GM18498 (cell line): ENCODE measurements around the gene TPD52L2.
A peak's percentile ranks its signal among the peaks of the same experiment; 100 is the strongest.
"Not testable (repeated sequence)": the region's sequence is repeated elsewhere in the genome, so short reads cannot be mapped to it uniquely, and the experiment has no call there.

ENCODE experiments used
- ATAC-seq: cut with Tn5 transposase; IDR thresholded peaks from one replicate; pipeline ENCODE4 v1.9.1; 2021; ENCODE audit warnings: mild to moderate bottlenecking, moderate library complexity; ENCODE audit not compliant: unreplicated experiment

TPD52L2 gene

DNA sequence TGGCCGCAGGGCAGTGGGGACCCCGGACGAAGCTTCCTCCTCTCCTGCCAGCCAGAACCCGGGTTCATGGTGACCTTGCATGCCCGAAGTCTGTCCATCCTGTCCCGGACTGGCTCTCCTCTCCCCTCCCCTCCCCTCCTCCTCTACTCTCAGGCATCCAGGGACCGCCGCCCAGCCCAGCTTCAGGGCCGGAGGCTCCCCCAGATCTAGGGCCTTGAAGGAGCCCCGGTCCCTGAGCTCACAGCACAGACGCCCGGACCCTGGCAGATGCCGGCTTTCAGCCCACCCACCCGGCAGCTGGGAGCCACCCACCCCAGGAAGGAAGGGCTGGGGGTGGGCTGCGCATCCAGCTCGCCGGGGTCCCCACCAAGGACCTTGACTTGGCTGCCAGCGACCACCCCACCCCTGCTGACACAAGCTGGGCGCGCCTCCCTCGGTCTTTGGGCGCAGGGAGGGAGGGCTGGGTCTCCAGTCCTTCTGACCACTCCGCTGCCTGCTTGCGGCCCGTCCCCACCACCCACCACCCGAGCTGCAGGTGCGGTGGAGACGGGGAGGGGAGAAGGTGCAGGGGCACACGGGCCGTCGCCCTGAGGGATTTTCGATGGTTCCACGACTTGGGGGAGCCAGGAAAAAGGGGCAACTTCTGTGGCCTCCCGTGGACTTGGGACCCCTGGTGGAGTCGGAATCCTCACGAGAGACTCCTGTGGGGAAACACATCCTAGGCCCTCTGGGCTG, 9.5 kb upstream of the TPD52L2 start:
- no peak for ATAC-seq

GRCh38 chr20:63856098-63856511, 9.0 kb upstream of the TPD52L2 start:
- no peak for ATAC-seq

DNA sequence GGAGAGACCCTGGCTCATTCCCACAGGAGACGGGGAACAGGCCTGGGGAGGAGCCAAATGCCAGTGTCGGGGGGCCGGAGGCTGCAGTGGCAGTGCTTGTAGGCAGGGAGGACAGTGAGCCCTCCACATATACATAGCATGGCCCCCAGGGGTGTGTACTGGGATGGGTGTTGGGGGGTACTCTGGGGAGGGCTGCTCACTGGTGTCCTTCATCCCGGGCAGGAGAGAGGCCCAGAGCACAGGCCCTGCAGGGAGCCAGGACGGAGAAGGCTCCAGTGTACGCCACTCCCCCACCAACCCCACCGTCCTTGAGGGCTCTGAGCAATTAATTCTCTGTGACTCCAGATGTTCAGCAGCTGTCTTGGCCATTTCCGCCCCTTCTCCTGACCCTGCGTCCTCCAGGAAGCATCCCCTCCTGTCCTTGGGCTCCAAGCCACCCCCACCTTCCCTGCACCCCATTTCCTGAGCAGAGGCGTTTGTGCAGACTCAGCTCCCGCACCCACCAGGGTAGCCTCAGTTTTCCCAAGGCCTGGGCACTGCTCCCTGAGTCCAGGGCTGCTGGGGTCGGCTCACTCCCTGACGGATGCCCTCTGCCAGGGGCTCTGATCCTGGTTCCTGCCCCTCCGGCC, 7.2 kb upstream of the TPD52L2 start:
- no peak for ATAC-seq

DNA sequence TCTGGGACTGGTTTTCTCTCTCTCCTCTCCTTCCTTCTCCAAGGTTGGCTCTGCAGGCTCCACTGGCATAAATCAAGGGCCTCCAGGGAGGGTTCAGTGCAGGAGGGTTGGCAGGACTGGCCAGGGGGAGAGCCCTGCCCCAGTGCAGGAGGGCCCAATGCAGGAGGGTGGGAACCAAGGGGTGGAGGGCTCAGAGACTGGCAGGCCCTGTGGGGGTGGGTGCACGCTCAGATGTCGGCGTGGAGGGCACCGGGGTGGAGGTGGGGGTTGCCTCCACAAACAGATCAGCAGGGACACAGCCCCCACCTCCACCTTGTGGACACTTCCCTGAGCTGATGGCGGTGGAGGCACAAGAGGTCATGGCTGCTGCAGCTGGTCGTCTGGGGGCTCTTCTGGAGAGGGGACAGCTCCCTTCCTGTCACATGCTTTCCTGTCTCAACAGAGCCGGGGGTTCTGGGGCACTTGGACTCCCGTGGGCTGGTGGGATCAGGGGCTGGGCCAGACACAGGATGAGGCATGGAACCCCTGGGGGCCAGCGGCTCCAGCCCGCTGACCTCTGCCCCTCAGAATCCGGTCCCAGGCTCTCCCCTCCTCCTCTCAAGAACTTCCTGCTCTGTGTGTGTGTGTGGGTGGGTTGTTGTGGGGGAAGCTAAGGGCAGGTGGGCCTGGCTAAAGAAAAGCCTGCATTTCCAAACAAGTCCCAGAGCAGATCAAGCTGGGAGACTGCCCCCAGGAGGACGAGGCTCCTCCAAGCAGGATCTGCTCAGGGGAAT, 6.5 kb upstream of the TPD52L2 start:
- no peak for ATAC-seq

DNA sequence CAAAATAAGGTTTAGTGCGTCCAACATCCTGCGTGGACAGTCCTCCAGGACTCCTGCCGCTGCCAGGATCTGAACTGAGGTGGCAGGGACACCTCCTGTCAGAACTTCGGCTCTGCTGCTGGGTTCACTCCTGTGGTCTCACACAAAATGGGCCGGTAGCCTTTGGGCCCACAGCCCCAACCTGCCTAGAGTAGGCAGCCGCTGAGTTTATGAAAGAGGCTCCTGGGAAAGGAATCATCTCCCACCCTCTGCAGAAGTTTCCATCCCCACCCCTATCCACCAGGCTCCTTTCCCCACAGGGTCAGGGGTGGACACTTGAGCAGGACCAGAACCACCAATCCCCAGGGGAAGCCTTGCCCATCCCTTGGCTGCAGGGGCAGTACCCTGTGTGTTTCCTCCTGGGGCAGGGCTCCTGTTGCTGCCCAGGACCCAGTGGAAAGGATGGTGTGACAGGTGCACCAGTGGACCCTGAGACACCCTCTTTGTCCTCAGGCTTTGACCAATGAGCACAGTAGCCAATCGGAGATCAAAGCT, 5.8 kb upstream of the TPD52L2 start:
- ATAC-seq = no peak

DNA sequence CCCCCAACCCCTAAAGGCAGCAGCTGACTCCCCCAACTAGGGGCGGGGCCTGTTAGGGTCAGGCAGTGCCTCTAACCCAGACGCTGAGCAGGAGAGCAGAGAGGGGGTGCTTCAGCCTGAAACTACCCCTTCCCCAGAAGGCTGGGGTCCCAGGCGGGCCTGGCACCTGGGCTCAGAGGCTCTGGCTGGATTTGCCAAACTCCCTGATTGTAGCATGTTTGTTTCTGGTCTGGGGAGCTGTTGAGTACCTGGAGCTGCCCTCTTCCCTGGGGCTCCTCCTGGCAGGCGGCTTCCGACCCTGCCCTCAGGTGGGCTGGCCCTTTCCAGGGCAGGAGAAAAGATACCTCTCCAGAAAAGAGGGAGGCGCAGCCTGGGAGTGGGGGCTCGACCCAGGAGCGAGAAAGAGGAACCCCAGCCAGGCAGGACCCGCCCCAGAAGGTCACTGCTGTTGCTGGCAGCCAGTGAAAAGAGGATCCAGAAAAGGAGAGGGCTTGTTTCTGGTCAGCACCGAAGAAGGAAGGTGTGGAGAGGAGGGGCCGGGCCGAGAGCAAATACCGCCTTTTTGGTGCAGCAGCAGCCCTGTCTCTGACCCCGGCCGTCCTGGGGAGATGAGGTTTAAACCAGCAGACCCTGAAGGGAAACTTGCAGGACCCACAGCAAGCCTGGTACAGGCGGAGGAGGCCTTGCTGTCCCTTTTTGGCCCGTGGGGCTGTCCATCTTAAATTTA, 4.6 kb upstream of the TPD52L2 start:
- ATAC-seq = no peak

GRCh38 chr20:63861365-63861934, 3.6 kb upstream of the TPD52L2 start, which contains the start of gene ABHD16B:
Gene ABHD16B (plus strand): TSS chr20:63861498. CDS start chr20:63861541, 43 bp downstream.
- no peak for ATAC-seq

DNA sequence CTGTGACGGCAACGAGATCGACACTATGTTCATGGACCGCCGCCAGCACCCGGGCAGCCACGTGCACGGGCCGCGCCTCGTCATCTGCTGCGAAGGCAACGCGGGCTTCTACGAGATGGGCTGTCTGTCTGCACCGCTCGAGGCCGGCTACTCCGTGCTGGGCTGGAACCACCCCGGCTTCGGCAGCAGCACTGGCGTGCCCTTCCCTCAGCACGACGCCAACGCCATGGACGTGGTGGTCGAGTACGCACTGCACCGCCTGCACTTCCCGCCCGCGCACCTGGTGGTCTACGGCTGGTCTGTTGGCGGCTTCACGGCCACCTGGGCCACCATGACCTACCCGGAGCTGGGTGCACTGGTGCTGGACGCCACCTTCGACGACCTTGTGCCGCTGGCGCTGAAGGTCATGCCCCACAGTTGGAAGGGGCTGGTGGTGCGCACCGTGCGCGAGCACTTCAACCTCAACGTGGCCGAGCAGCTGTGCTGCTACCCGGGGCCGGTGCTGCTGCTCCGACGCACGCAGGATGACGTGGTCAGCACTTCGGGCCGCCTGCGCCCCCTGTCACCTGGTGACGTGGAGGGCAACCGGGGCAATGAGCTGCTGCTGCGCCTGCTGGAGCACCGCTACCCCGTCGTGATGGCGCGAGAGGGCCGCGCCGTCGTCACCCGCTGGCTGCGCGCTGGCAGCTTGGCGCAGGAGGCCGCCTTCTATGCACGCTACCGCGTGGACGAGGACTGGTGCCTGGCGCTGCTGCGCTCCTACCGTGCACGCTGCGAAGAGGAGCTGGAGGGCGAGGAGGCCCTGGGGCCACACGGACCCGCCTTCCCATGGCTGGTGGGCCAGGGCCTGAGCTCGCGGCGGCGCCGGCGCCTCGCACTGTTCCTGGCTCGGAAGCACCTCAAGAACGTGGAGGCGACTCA, 2.8 kb upstream of the TPD52L2 start:
- ATAC-seq = no peak

GRCh38 chr20:63863021-63863797, 1.9 kb upstream of the TPD52L2 start:
- no peak for ATAC-seq

- ATAC-seq = peak; percentile 69
These were observed 1.1 kb upstream of the TPD52L2 start for GRCh38 chr20:63863798-63864544.

DNA sequence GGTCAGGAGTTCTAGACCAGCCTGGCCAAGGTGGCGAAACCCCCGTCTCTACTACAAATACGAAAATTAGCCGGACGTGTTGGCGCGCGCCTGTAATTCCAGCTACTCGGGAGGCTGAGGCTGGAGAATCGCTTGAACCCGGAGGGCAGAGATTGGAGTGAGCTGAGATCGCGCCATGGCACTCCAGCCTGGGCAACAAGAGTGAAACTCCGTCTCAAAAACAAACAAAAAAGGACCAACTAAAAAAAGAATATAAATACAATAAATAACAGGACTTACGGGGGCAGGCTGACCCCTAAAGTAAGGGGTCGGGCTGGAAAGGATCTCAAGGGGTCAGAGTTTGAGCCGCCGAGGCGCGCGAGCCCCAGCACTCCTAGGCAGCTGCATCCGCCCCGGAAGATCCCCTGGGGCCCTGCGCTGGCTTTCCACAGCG, 509 bp upstream of the TPD52L2 start:
- ATAC-seq = no peak

DNA sequence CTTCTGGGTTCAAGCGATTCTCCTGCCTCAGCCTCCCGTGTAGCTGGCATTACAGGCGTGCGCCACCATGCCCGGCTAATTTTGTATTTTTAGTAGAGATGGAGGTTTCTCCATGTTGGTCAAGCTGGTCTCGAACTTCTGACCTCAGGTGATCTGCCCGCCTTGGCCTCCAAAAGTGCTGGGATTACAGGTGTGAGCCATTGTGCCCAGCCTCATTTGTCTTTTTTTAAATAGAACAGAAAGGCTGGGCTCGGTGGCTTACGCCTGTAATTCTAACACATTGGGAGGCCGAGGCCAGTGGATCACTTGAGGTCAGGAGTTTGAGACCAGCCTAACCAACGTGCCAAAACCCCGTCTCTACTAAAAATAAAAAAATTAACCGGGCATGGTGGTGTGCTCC, 2.0 kb downstream of the TPD52L2 start:
- not testable (repeated sequence) for ATAC-seq

DNA sequence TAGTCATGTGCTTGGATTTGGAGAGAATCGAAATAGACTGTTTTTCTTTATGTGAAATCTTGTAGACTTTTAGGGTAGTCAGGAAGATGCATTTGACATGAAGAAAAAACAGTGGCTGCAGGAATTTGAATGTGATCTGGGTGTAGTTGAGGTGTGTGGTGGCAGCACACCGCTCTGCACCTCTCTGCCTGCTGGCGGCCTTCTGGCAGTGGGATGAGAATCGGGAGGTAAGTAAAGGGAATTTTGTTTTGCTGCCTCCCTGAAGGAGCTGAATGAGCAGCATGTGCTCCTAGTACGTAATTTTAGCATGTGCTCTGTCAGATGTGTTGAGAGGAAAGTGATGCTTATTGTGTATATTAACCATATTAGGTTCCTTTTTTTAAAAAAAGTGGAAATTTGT, 3.2 kb downstream of the TPD52L2 start:
- no peak for ATAC-seq

GRCh38 chr20:63873477-63873971, 8.5 kb downstream of the TPD52L2 start:
- ATAC-seq = no peak

GRCh38 chr20:63874241-63874640, 9.2 kb downstream of the TPD52L2 start:
- not testable (repeated sequence) for ATAC-seq

DNA sequence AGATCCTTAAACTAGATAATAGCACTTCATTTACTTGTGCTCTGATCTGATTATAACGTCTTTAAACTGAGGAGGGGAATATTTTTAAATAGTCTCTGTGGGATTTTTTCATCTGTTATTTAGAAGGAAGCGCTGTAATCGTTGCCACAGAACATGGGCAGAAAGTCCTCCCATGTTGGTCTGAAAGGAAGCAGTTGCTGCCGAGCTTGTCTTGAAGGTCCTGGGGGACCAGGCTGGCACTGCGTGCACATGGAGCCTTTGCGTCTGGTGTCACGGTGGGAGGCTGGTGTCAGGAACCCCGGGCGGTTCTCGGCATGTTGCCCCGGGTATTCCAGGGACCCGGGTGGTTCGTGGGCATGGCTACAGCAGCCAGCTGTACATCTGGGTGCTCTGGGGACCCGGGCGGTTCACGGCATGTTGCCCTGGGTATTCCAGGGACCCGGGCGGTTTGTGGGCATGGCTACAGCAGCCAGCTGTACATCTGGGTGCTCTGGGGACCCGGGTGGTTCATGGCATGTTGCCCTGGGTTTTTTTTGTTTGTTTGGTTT, 11.5 kb downstream of the TPD52L2 start:
- no peak for ATAC-seq

DNA sequence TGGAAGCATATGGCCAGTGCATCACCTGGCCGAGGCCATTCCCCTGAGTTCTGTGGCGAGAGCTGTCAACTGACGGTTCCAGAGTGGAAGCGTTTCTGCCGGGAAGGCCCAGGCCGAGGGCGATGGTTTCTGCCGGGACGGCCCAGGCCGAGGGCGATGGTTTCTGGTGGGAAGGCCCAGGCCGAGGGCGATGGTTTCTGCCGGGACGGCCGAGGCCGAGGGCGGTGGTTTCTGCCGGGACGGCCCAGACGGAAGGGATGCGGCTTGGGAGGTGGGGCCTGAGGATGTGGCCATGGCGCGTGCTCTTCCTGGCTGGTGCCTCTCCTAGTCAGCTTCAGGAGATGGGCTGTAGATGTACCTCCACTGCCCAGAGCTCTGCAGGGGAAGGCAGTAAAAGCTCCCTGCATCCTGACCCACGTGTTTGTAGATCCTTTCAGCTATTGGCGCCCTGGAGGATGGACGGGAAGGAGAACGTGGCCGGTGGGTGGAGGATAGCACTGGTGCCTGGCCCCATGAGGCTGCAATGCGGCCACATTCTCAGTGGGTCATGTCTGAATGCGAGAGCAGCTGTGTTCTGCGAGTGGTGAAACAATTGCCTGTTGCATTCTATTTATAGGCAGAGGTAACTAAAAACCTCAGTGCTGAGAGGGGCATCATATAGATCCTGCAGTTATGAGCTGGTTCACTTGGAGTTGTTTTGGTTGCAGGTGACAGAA, 12.8 kb downstream of the TPD52L2 start:
- no peak for ATAC-seq
